ACC112 (cell line): Measurements from ENCODE around the gene SIPA1.
"Not testable (repeated sequence)": the region's sequence is repeated elsewhere in the genome, so short reads cannot be mapped to it uniquely, and the experiment has no call there.

ENCODE experiments used
- H2AFZ ChIP-seq: fragments of 200-600 bp; sonication (generic); one replicate; pipeline ENCODE4 v1.6.0; 2017; ENCODE audit warnings: antibody characterized with exemption, low read length; ENCODE audit not compliant: unreplicated experiment
- H3K27ac ChIP-seq: fragments of 200-600 bp; sonication (generic); 2 replicates; pipeline ENCODE4 v1.5.1; 2014; ENCODE audit warnings: low read depth, mild to moderate bottlenecking, antibody characterized with exemption, low read length, moderate library complexity
- H3K27me3 ChIP-seq: fragments of 200-600 bp; sonication (generic); 2 replicates; pipeline ENCODE4 v1.6.1; 2014; ENCODE audit warnings: mild to moderate bottlenecking, antibody characterized with exemption, low read length, moderate library complexity, mixed read lengths; ENCODE audit not compliant: insufficient read depth
- H3K36me3 ChIP-seq: fragments of 200-600 bp; sonication (generic); 2 replicates; pipeline ENCODE4 v1.6.1; 2016; ENCODE audit warnings: mild to moderate bottlenecking, antibody characterized with exemption, low read length, moderate library complexity, mixed read lengths; ENCODE audit not compliant: insufficient read depth
- H3K4me1 ChIP-seq: fragments of 200-600 bp; sonication (generic); one replicate; pipeline ENCODE4 v1.6.1; 2016; ENCODE audit warnings: low read length, mixed read lengths; ENCODE audit not compliant: insufficient read depth, unreplicated experiment, control insufficient read depth
- H3K4me3 ChIP-seq: fragments of 200-600 bp; sonication (generic); 2 replicates; pipeline ENCODE4 v1.5.1; 2014; ENCODE audit warnings: mild to moderate bottlenecking, low read depth, low read length
- H3K79me2 ChIP-seq: fragments of 200-600 bp; sonication (generic); one replicate; pipeline ENCODE4 v1.6.0; 2016; ENCODE audit warnings: low read length; ENCODE audit not compliant: control insufficient read depth, unreplicated experiment, insufficient read depth

Gene SIPA1

GRCh38 chr11:65637032-65637557 is 806 bp upstream of the SIPA1 start:
- H3K79me2 ChIP-seq, result peaks cover 10% of the 10 kb centered on the region
- peaks cover 18% of the 10 kb centered on the region; the same call in 1 of the 2 replicates for H3K36me3 ChIP-seq
- H3K27ac ChIP-seq, result no peak overlapping the region
- no peaks in the 10 kb centered on the region for H3K27me3 ChIP-seq
- peaks cover 27% of the 10 kb centered on the region for H3K4me1 ChIP-seq
- peak overlapping the region; percentile 84; the same call in 1 of the 2 replicates for H3K4me3 ChIP-seq
- H2AFZ ChIP-seq, result no peak overlapping the region

GRCh38 chr11:65639228-65639597 is 1.3 kb downstream of the SIPA1 start:
- Histone ChIP-seq H3K79me2 (peaks cover 10% of the 10 kb centered on the region), H3K36me3 (peaks cover 18% of the 10 kb centered on the region; the same call in 1 of the 2 replicates), H3K4me3 (peak overlapping the region; percentile 84; the same call in 1 of the 2 replicates), H3K4me1 (peaks cover 34% of the 10 kb centered on the region)
- not testable (repeated sequence) for H3K27ac ChIP-seq, H2AFZ ChIP-seq, H3K27me3 ChIP-seq

GRCh38 chr11:65639623-65640482 is 2.0 kb downstream of the SIPA1 start:
- peaks cover 10% of the 10 kb centered on the region for H3K79me2 ChIP-seq
- no peak overlapping the region for H2AFZ ChIP-seq
- H3K4me1 ChIP-seq, result peaks cover 34% of the 10 kb centered on the region
- no peak overlapping the region for H3K27ac ChIP-seq
- H3K4me3 ChIP-seq, result no peak overlapping the region
- no peaks in the 10 kb centered on the region for H3K27me3 ChIP-seq
- peaks cover 13% of the 10 kb centered on the region; the same call in 1 of the 2 replicates for H3K36me3 ChIP-seq

GRCh38 chr11:65640483-65641296 is 2.8 kb downstream of the SIPA1 start:
- peaks cover 37% of the 10 kb centered on the region for H3K4me1 ChIP-seq
- no peak overlapping the region for H3K4me3 ChIP-seq
- H3K36me3 ChIP-seq, result peaks cover 11% of the 10 kb centered on the region; the same call in 1 of the 2 replicates
- H3K79me2 ChIP-seq, result peaks cover 10% of the 10 kb centered on the region
- H3K27me3 ChIP-seq, result no peaks in the 10 kb centered on the region
- no peak overlapping the region for H3K27ac ChIP-seq
- no peak overlapping the region for H2AFZ ChIP-seq

GRCh38 chr11:65641297-65642013 is 3.6 kb downstream of the SIPA1 start:
- H3K4me1 ChIP-seq, result peaks cover 37% of the 10 kb centered on the region
- no peak overlapping the region for H2AFZ ChIP-seq
- H3K79me2 ChIP-seq, result peaks cover 10% of the 10 kb centered on the region
- no peaks in the 10 kb centered on the region for H3K27me3 ChIP-seq
- no peak overlapping the region for H3K4me3 ChIP-seq
- peaks cover 16% of the 10 kb centered on the region; the same call in 1 of the 2 replicates for H3K36me3 ChIP-seq
- no peak overlapping the region for H3K27ac ChIP-seq

GRCh38 chr11:65642014-65642671 is 4.2 kb downstream of the SIPA1 start:
- no peak overlapping the region for H3K4me3 ChIP-seq
- peaks cover 10% of the 10 kb centered on the region for H3K79me2 ChIP-seq
- no peaks in the 10 kb centered on the region for H3K27me3 ChIP-seq
- H3K27ac ChIP-seq, result no peak overlapping the region
- peaks cover 16% of the 10 kb centered on the region; the same call in 1 of the 2 replicates for H3K36me3 ChIP-seq
- H2AFZ ChIP-seq, result no peak overlapping the region
- H3K4me1 ChIP-seq, result peaks cover 32% of the 10 kb centered on the region

- Histone ChIP-seq H3K4me3 (no peak overlapping the region), H3K4me1 (peaks cover 23% of the 10 kb centered on the region), H3K36me3 (peaks cover 16% of the 10 kb centered on the region; the same call in 1 of the 2 replicates), H3K27ac (no peak overlapping the region), H3K79me2 (peaks cover 6% of the 10 kb centered on the region), H2AFZ (no peak overlapping the region), H3K27me3 (no peaks in the 10 kb centered on the region)
Measured at GRCh38 chr11:65643971-65644370, 6.1 kb downstream of the SIPA1 start.

GRCh38 chr11:65644837-65645236 is 6.9 kb downstream of the SIPA1 start:
- H3K27me3 ChIP-seq, result no peaks in the 10 kb centered on the region
- peaks cover 16% of the 10 kb centered on the region; the same call in 1 of the 2 replicates for H3K36me3 ChIP-seq
- no peak overlapping the region for H3K27ac ChIP-seq
- peaks cover 19% of the 10 kb centered on the region for H3K4me1 ChIP-seq
- no peak overlapping the region for H2AFZ ChIP-seq
- H3K79me2 ChIP-seq, result peaks cover 3% of the 10 kb centered on the region
- no peak overlapping the region for H3K4me3 ChIP-seq

GRCh38 chr11:65645710-65646109 is 7.8 kb downstream of the SIPA1 start:
- no peak overlapping the region for H3K27ac ChIP-seq
- no peak overlapping the region for H3K4me3 ChIP-seq
- H3K4me1 ChIP-seq, result peaks cover 11% of the 10 kb centered on the region
- H3K27me3 ChIP-seq, result no peaks in the 10 kb centered on the region
- peaks cover 16% of the 10 kb centered on the region; the same call in 1 of the 2 replicates for H3K36me3 ChIP-seq
- H3K79me2 ChIP-seq, result no peaks in the 10 kb centered on the region
- no peak overlapping the region for H2AFZ ChIP-seq
